T-helper 2 cell treated with Interferon-gamma antibody and Interleukin-4, amounts not matched to agents 5 μg/mL and 100 μg/mL, for 36 hours (primary cell): Measurements from ENCODE around the gene CYB5RL.

Source experiments
- DNase-seq: peaks from one replicate; pipeline ENCODE4 v3.0.0; 2021; ENCODE audit warnings: low spot score
- H3K27ac Mint-ChIP-seq: one replicate; pipeline ENCODE4 v1.8.0; 2021; ENCODE audit warnings: mild to moderate bottlenecking, mixed read lengths
- H3K27me3 Mint-ChIP-seq: one replicate; pipeline ENCODE4 v1.8.0; 2021; ENCODE audit warnings: low read depth, mixed read lengths
- H3K36me3 Mint-ChIP-seq: one replicate; pipeline ENCODE4 v1.8.0; 2021; ENCODE audit warnings: low read depth, mixed read lengths
- H3K4me1 Mint-ChIP-seq: one replicate; pipeline ENCODE4 v1.8.0; 2021; ENCODE audit warnings: low read depth, mixed read lengths
- H3K4me3 Mint-ChIP-seq: one replicate; pipeline ENCODE4 v1.8.0; 2022; ENCODE audit warnings: mild to moderate bottlenecking, moderate library complexity, mixed read lengths
- H3K9me3 Mint-ChIP-seq: one replicate; pipeline ENCODE4 v1.8.0; 2021; ENCODE audit warnings: mixed read lengths

The CYB5RL gene

DNA sequence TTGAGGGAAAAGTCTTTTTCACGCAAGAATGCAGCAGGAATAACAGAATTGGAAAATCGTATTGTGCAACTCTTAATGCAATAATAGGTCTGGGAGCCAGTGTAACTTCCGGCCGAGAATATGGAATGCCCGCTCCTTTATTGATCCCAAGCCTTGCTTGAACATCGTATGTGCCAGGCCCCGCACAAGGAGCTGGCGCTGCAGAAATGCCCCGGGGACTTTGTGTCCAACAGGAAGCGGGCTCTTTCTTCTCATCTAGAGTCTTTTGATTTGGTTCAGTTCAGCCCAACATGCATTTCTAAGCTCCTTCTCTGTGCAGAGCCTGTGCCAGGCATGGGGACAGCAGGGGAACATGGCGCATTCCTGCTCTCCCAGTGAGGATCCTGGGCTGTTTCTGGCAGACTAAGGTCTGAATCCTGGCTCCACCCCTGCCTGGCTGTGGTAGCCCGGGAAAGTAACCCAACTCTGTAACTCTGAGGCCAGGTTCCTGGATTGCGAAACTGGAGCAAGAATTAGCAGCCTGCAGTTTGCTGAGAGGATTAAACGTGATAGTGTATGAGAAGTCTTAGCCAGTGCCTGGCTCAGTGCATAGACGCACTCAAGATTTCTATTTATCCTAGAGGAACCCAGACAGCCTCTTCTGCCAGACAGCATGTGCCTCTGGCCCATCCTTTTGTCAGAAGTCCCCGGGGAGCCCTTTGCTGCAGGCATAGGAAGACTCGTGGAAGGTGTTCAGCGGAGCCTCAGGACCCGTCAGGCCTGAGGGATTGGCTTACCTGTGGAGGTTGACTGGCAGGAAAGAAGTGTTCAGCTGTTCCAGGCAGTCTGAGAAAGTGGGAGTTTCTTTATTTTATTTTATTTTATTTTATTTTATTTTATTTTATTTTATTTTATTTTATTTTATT lies 46.0 kb downstream of the CYB5RL start:
- H3K9me3 Mint-ChIP-seq = no peaks in the 10 kb centered on the region

DNA sequence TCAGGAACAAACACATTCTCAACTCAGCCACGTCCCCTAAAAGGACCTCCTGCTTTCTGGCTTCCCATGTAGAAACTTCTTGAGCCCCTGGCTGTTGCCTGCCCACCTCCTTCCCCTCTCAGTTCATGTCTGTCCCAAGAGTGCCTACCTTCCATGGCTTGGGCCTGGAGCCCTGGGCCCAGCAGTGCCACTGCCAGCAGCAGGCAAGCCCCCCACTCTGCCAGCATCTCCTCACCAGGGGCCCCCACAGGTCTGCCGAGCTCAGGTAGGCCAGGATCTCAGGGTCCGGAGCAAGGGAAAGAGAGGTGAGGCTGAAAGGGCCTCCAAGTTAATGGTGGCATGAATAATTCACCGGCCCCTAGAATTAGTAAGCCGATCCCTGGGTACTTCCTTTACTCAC lies 47.1 kb downstream of the CYB5RL start, which contains the start of gene CDCP2:
TSS of gene CDCP2 (minus strand) at position 305 of the 400 bp plus-strand sequence. CDS start at position 227, 78 bp downstream.
- no peak within 1 kb of the TSS for H3K27ac Mint-ChIP-seq

More for the DNA sequence above, 46.0 kb downstream of the CYB5RL start:
- no peaks in the 10 kb centered on the region for H3K4me1 Mint-ChIP-seq
- H3K4me3 Mint-ChIP-seq = no peak overlapping the region
- H3K27me3 Mint-ChIP-seq = no peaks in the 10 kb centered on the region
- H3K27ac Mint-ChIP-seq = no peak overlapping the region
- no peaks in the 10 kb centered on the region for H3K36me3 Mint-ChIP-seq
- no peak for DNase-seq

DNA sequence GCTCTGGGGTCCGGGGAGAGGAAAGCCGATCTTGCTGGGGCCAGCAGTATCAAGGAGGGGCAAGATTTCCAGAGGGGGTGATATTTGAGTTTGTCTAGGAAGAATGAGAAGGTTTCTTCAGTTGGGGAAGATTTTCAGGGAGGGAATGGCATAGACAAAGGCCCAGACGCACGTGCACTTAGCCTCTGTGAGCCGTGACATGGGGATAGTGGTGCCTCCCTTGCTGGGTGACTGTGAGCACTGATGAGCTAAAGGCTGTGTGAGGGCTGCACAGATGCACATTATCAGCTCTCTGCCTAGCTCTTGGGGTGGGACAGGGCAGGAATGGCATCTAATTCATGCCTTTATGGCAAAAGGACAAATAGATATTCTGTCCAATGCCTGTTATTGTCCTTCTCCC lies 48.8 kb downstream of the CYB5RL start:
- Mint-ChIP-seq H3K4me3 (no peak overlapping the region), H3K9me3 (no peaks in the 10 kb centered on the region), H3K4me1 (no peaks in the 10 kb centered on the region)

More for the DNA sequence above, 47.1 kb downstream of the CYB5RL start, which contains the start of gene CDCP2:
- no peak within 1 kb of the TSS for H3K4me3 Mint-ChIP-seq
- H3K9me3 Mint-ChIP-seq = no peaks in the 10 kb centered on the region
- no peaks in the 10 kb centered on the region for H3K4me1 Mint-ChIP-seq
- DNase-seq = no peak
- H3K36me3 Mint-ChIP-seq = no peaks in the 10 kb centered on the region
- no peaks in the 10 kb centered on the region for H3K27me3 Mint-ChIP-seq

More for the DNA sequence above, 48.8 kb downstream of the CYB5RL start:
- no peak overlapping the region for H3K27ac Mint-ChIP-seq
- no peaks in the 10 kb centered on the region for H3K27me3 Mint-ChIP-seq
- no peaks in the 10 kb centered on the region for H3K36me3 Mint-ChIP-seq
- no peak for DNase-seq
